KOPT-K1 (cell line): Measurements from ENCODE around the gene XBP1.
"Not testable (repeated sequence)": the region's sequence is repeated elsewhere in the genome, so short reads cannot be mapped to it uniquely, and the experiment has no call there.

ENCODE experiments used
- H3K27ac ChIP-seq: fragments of 200-600 bp; sonication (generic); 2 replicates; pipeline ENCODE4 v1.5.1; 2016; ENCODE audit warnings: antibody characterized with exemption, mild to moderate bottlenecking, low read depth, low read length; ENCODE audit not compliant: poor library complexity, severe bottlenecking
- H3K36me3 ChIP-seq: fragments of 200-600 bp; sonication (generic); 2 replicates; pipeline ENCODE4 v1.5.1; 2017; ENCODE audit warnings: antibody characterized with exemption, mild to moderate bottlenecking, low read length, moderate library complexity; ENCODE audit not compliant: insufficient read depth
- H3K9me3 ChIP-seq: fragments of 200-600 bp; sonication (generic); 2 replicates; pipeline ENCODE4 v1.5.1; 2017; ENCODE audit warnings: antibody characterized with exemption, low read length, mild to moderate bottlenecking; ENCODE audit not compliant: insufficient read depth, poor library complexity, severe bottlenecking

Gene XBP1

DNA sequence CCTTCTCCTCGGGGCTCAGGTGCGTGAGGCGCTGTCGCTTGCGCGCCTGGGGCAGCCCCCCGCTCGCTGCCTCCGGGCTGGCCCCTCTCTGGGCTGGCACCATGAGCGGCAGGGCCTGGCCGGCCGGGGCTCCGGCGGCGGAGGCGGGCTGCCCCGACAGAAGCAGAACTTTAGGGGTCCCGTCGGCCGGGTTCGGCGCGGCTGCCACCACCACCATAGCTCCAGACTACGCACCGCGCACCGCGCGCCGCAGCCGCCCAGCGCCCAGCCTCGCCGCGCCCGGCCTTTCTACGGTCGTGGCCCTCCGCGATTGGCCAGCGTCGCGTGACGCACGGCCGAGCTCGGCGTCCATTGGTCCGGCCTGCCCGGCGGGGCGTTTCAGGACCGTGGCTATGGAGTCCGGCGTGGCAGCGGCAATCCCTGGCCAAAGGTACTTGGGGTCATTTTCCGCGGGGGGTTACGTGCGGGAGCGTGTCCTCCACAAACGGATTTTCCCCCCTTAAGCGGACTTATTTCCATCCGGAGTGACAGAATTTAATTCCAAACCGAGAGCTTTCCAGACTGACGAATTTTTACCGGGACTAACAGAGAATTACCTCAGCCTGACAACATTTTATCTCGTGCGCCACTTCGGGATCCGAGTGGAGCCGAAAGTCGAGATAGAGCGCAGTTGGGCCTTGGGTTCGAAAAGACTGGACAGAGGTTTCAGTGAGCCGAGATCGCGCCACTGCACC, at the start of gene XBP1:
Gene XBP1, minus strand, starts transcription at position 262 of the 734 bp plus-strand sequence.
- Histone ChIP-seq H3K9me3 (no peaks in the 10 kb centered on the region), H3K27ac (peak within 1 kb of the TSS; percentile 69), H3K36me3 (peaks cover 31% of the 10 kb centered on the region)

DNA sequence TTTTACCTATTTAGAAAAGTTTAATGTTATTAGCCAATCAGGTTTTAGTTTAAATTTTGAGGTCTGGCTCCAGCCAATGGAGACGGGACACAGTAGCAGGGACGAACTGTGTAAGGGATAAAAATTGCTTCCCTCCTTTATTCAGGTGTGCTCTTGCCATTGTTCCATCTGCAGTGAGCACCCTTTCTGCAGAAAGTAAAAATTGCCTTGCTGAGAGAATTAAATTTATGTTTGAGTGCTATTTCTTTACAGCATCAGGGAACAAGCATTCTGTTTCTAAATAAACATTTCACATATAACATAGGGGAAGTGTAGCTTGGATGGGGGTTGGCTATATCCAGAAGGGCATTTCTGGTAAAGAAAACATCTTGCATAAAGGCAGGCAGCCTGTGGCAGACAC, 46.6 kb upstream of the XBP1 start:
- H3K9me3 ChIP-seq, result peaks cover 9% of the 10 kb centered on the region
- no peak overlapping the region for H3K27ac ChIP-seq

DNA sequence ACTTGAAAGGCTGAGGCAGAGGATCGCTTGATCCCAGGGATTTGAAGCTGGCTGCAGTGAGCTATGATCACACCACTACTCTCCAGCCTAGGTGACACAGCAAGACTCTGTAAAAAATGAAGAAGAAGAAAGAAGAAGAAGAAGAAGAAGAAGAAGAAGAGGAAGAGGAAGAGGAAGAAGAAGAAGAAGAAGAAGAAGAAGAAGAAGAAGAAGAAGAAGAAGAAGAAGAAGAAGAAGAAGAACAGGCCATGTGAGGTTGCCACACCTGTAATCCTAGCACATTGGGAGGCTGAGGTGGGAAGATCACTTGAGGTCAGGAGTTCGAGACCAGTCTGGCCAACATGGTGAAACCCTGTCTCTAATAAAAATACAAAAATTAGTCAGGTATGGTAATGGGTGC, 43.9 kb upstream of the XBP1 start:
- H3K36me3 ChIP-seq, H3K9me3 ChIP-seq, H3K27ac ChIP-seq: not testable (repeated sequence)

More for the DNA sequence above, 46.6 kb upstream of the XBP1 start:
- no peaks in the 10 kb centered on the region for H3K36me3 ChIP-seq

DNA sequence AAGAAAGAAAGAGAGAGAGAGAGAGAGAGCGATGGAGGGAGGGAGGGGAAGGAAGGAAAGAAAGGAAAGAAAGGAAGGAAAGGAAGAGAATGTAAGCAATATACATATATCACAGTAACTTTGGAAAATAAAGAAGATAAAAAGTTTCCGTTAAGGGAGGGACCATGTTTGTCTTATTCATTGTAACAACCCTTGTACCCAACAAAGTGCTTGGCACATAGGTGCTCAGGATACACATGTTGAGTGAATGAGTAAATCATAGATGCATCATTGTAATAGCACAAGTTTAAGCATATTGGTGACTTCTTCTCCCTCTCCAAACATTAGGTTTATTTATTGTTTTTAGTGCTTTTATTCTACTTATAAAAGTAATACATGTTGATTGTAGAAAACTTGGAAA, 43.3 kb upstream of the XBP1 start:
- no peak overlapping the region for H3K27ac ChIP-seq
- H3K36me3 ChIP-seq, result no peaks in the 10 kb centered on the region
- H3K9me3 ChIP-seq, result peaks cover 9% of the 10 kb centered on the region

DNA sequence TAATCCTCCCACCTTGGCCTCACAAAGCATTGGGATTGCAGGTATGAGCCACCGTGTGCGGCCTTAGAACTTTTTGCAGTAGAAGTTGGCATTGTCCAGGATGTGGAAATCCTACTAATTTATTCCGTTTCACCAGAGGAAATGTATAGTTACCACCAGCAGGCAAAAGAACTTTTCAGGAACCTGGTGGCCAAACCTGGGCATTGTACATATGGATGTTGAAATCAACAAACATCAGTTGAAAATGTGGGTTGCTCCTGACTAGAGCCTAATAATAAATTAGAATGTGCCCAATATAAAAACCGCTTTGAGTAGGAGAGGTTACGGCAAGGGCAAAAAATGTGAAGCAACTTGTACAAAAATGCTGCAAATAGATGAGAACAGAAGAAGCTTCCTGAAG, 40.7 kb upstream of the XBP1 start:
- no peaks in the 10 kb centered on the region for H3K9me3 ChIP-seq
- H3K27ac ChIP-seq, result no peak overlapping the region
- no peaks in the 10 kb centered on the region for H3K36me3 ChIP-seq

DNA sequence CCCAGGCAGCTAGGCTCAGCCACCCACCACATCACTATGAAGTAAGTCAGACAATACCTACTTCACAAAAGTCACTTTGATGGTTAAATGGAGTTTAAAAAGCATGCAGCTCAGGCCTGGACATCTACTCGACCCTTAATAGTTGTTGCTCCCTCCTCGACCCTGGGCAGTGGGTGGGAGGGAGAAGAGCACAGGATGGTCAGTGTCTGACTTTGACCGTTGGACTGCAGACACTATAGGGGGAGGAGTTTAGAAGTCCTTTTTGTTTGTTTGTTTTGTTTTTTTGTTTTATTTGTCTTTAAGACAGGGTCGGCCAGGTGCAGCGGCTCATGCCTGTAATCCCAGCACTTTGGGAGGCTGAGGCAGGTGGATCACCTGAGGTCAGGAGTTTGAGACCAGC, 38.6 kb upstream of the XBP1 start:
- Histone ChIP-seq H3K27ac (no peak overlapping the region), H3K36me3 (no peaks in the 10 kb centered on the region), H3K9me3 (no peaks in the 10 kb centered on the region)

DNA sequence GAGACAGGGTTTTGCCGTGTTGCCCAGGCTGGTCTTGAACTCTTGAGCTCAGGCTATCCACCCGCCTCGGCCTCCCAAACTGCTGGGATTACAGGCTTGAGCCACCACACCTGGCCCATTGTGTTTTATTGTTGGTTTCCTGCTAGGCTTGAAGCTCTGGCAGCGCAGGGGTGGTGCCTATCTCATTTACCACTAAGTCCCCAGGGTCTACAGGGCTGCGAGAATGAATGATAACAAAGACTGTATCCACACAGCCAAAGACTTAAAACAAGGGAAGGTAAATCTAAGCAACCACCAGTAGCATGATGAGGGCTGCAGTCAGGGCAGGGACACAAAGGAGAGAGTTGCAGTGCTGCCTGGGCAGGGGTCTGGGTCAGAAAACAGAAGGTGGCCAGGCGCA, 37.3 kb upstream of the XBP1 start:
- Histone ChIP-seq H3K9me3 (no peaks in the 10 kb centered on the region), H3K36me3 (no peaks in the 10 kb centered on the region), H3K27ac (no peak overlapping the region)

DNA sequence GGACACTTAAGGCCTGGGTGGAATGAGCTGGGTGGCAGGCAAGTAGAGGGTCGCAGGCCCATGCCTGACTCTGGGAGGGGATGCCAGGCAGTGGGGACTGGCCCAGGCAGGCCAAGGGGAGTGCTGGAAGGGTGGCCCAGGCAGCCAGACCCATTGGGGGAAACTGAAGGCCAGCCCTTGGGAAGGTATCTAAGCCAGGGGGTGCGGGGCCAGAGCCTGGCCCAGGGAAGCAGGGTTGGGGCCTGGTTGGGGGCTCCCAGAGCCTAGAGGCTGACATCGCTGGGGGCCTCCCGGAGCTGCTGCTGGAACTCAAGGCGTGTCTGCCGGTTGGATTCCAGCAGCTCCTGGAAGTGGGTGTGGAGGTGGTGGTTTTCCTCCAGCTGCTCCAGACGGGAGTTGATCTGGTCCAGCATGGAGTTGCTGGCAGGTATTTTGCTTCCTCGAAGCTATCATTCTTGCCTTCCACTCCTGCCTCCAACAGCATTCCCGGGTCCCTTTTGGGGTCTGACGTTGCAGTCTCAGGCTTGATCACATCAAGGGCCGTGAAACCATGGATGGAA, 35.3 kb upstream of the XBP1 start:
- no peaks in the 10 kb centered on the region for H3K36me3 ChIP-seq
- no peak overlapping the region for H3K27ac ChIP-seq
- no peaks in the 10 kb centered on the region for H3K9me3 ChIP-seq

DNA sequence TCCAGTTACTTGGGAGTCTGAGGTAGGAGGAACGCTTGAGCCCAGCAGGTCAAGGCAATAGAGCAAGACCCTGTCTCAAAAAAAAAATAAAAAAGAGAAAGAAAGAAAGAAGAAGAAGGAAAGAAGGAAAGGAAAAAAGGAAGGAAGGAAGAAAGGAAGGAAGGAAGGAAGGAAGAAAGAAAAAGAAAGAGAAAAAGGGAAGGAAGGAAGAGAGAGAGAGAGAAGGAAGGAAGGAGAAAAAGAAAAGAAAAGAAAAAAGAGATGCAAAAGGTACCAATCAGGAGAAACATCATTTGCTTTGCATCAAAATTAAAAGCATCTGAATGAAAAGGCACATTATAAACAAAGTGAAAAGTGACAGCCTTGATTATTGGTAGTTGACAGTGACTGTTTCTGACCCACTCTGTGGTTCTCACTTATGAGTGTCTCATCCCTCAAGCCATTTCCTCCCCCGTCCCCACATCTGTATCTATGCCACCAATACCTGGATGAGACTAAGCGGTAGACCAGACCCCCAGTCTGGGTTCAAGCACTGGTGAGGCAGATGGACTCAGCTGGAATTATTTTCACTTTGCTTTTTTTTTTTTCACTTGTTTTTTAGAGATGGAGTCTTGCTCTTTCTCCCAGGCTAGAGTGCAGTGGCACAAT, 33.0 kb upstream of the XBP1 start:
- Histone ChIP-seq H3K27ac (no peak overlapping the region), H3K9me3 (no peaks in the 10 kb centered on the region), H3K36me3 (no peaks in the 10 kb centered on the region)

DNA sequence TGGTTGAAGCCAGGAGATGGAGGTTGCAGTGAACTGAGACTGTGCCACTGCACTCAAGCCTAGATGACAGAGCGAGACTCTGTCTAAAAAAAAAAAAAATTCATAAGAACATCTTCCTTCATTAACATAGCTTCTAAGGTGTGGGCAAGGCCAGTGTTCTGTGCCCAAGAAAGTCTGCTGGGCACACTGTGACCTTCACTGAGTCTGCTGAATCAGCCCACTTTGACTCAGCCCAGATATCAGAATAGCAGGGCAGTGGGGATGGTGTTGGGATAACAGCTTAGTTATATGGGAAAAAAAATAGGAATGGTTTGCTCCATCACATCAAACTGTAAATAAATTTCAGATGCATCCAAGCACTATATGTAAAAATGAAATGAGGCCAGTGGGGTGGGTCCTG, 32.4 kb upstream of the XBP1 start:
- Histone ChIP-seq H3K9me3 (no peaks in the 10 kb centered on the region), H3K27ac (no peak overlapping the region), H3K36me3 (no peaks in the 10 kb centered on the region)

DNA sequence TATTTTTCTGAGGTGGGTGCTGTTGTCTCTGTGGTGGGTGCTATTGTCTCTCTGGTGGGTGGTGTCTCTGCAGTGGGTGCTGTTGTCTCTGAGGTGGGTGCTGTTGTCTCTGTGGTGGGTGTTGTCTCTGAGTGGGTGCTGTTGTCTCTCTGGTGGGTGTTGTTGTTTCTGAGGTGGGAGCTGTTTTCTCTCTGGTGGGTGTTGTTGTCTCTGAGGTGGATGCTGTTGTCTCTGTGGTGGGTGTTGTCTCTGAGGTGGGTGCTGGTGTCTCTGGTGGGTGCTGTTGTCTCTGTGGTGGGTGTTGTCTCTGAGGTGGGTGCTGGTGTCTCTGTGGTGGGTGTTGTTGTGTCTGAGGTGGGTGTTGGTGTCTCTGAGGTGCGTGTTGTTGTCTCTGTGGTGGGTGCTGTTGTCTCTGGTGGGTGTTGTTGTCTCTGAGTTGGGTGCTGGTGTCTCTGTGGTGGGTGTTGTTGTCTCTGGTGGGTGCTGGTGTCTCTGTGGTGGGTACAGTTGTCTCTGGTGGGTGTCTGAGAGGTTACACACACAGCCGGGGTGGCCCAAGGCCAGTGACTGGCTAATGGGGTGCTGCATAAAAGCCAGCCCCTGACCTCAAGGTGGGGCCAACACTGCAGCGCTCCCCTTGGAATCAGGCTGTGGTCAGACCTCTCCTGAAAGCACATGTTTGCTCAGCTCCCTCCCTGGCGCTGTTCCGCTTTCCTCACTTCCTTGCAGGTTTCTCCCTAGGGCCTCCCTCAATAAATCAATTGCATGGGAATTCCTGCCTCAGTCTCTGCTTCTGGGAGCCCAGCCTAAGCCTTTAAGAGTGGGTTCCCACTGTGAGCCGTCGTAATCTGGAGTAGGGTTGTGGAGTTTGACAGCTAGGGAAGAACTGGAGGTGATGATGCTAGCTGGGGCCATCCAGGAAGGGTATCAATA, 31.0 kb upstream of the XBP1 start:
- Histone ChIP-seq H3K27ac (no peak overlapping the region), H3K36me3 (no peaks in the 10 kb centered on the region), H3K9me3 (peaks cover 4% of the 10 kb centered on the region)

DNA sequence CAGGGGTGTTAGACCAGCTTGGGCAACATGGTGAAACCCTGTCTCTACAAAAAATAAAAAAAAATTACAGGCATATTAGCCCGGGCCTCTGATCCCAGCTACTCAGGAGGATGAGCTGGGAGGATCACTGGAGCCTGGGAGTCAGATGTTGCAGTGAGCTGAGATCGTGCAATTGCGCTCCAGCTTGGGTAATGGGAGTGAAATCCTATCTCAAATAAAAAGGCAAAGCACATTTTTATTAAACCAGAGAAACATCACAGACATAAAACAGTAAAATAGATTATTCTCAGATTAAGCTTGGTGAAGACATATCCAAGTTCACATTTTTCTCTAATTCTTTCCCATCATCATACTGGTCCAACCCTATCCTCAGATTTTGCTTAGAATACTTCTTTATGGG, 30.1 kb upstream of the XBP1 start:
- Histone ChIP-seq H3K36me3 (no peaks in the 10 kb centered on the region), H3K9me3 (peaks cover 4% of the 10 kb centered on the region), H3K27ac (no peak overlapping the region)

DNA sequence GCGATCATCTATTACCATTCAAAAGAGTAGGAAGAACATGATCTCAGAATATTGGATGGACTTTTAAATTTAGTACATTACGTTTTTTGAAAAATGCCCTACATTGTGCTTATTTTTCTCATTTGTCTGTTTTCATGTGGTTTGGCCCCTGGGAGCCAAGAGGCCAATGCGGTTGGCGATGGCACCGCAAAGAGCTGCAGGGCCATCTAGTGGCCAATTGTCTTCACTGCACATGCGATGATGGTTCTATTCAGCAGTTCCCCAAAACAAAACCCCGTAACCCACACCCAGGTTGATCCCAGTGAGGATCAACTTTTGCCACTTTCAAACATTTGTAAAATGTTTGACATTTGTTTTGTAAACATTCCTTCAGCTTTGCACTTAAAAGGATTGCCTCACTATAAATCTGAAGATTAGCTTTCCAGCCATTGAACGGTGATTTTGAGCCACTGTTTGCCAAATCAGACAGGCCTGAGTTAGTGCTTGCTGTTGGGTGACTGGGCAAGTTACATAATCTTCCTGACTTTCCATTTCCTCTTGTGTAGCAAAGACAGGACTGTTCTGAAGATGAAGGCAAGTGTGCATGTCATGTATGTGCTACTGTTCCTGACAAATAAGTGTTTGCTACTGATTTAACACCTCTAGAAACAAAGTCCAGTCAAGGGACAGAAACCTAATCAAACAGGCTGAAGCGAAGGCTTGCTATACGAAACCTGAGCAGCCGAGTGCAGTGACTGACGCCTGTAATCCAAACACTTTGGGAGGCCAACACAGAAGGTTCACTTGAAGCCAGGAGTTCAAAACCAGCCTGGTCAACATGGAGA, 29.2 kb upstream of the XBP1 start:
- Histone ChIP-seq H3K36me3 (no peaks in the 10 kb centered on the region), H3K9me3 (peaks cover 4% of the 10 kb centered on the region), H3K27ac (no peak overlapping the region)

DNA sequence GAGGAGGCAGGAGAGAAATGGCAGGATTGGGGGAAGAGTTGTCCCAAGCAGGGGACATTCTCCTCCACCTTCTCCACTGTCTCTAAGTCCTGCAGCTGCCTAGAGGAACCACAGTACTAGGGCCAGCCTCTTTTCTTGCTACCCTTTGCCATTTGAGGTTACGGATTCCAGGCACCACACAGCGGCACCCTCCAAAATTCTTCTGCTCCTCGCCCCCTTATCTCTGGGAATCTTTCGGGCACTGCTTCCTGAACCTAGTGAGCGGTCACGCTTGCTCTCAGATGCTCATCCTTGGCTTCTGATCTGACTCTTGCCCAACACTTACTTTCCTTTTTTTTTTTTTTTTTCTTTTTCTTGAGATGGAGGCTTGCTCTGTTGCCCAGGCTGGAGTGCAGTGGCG, 26.6 kb upstream of the XBP1 start:
- peaks cover 4% of the 10 kb centered on the region for H3K9me3 ChIP-seq
- H3K27ac ChIP-seq, result no peak overlapping the region
- no peaks in the 10 kb centered on the region for H3K36me3 ChIP-seq
